ENCODE data around the gene C14orf180.
"Not testable (repeated sequence)": the region's sequence is repeated elsewhere in the genome, so short reads cannot be mapped to it uniquely, and the experiment has no call there.

The C14orf180 gene

GRCh38 chr14:104579939-104580338 is 375 bp downstream of the C14orf180 start:
- DNase-seq = not testable (repeated sequence)

DNA sequence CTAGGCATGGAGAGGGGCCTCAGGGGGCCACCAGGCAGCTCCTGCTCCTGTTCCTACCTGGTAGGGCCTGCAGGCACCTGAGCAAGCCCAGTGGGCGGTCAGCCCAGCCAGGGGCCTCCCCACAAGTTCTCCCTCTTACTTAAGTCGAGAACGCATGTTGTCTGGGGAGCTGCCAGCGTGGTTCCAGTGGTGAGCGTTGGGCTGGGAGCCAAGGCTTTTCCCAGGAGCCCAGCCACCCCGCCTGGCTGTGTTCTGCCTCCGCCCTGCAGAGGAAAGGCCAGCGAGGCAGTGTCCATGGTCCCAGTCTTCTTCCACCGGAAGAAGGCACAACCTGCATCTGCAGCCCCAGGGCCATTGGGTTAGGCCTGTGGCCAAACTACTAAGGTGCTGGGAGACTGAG is 1.4 kb downstream of the C14orf180 start:
- DNase-seq = no peak

DNA sequence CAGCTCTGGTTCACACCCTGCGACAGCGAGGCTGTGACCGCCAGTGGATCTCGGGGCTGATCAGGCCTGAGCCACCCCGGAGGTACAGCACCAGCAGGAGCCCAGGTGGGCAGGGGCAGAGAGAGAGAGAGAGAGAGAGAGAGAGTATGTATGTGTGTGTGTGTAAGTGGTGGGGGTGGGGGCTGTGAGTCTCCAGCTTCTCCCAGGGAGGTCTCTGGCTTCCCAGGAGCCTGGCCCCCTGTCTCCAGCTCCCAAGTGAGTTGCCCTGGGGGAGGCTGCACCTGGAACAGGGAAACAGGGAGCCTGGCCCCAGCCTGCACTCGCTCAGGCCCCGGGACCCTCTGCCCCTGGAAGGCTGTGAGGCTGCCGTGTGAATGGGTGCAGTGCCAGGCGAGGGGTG is 2.0 kb downstream of the C14orf180 start:
- DNase-seq = no peak

DNA sequence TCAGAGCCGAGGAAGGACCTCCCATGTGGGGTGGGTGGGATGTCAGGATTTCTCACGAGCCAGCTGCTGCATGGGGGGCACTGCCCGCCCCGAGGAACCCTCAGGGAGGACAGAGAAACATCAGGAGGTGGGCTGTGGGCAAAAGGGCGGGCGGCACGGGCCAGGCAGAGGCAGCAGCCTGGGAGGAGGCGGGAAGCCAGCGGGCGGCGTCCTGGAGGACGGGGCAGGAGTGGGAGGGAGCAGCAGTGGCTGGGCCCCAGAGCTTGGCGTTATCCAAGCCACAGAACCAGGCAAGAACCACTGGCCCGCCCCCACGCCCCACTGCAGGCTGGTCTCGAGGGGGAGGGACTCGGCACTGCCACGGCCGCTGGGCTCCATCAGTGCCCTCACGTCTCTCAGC is 2.4 kb downstream of the C14orf180 start:
- no peak for DNase-seq

DNA sequence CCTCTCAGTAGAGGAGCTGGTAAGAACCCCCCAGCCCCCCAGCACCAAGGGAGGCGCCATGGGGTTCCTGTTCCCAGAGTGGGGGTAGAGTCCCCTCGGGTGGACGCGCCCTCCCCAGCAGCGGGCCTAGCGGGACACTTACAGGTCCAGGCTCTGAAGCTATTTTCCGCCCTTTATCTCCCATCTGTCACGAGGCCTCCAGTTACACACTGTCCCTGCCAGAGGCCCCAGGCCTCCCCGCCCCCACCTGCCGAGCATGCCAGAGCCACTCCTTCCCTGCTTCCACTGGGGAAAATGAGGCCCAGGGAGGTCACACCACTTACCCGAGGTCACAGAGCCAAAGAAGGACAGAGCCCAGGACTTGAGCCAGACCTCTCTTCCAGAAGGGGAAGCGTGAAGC is 3.1 kb downstream of the C14orf180 start:
- DNase-seq = no peak

GRCh38 chr14:104583424-104584306 is 4.1 kb downstream of the C14orf180 start:
- no peak for DNase-seq

DNA sequence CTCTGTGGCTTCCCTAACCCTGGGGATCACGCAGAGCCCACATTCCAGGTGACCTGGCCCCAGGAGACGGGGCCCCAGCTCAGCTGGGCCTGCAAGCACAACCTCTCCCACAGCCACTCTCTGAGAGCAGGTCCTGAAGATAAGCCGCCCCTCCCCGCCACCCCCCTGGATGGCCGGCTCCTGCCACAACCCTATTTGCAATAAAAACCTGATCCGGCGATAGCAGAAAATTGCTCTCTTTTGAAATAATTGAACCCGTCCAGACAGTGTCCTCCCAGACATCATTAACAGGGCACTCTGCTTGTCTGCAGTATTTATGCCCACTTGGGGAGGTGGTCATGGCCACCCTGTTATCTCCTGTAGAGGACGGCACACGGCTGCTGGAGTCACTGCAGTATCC is 5.0 kb downstream of the C14orf180 start:
- no peak for DNase-seq

DNA sequence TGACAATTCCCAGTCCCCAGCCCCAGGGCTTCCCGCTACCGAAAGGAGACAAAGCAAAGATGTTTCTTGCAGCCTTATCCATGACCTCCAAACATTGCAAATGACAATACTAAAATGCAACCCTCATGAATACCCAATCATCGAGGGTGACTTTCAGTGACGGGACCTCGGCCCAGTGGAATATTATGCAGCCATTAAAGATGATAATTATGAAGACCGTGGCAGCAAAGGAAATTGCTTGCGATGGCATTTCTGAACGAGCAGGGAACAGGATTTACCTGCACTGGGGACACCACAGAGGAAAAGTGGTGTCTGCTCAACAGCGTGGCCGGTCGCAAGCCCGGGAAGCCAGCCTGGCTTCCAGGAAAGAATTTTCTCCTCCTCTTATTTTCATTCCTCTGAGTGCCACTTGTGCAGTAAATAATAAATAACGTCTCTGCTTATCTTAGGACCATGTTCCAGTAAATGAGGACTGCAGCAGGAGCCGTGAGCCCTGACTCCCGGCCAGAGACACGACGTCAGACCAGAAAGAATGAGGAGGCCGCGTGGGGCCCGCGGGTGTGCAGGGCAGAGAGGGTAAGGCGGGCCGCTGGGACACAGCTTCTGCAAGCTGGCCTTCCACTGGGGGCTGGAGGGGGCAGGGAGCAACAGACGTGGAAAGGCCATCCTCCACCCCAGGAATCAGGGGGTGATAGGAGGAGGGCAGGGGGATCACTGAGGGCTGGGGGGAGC is 6.6 kb downstream of the C14orf180 start:
- DNase-seq = no peak

DNA sequence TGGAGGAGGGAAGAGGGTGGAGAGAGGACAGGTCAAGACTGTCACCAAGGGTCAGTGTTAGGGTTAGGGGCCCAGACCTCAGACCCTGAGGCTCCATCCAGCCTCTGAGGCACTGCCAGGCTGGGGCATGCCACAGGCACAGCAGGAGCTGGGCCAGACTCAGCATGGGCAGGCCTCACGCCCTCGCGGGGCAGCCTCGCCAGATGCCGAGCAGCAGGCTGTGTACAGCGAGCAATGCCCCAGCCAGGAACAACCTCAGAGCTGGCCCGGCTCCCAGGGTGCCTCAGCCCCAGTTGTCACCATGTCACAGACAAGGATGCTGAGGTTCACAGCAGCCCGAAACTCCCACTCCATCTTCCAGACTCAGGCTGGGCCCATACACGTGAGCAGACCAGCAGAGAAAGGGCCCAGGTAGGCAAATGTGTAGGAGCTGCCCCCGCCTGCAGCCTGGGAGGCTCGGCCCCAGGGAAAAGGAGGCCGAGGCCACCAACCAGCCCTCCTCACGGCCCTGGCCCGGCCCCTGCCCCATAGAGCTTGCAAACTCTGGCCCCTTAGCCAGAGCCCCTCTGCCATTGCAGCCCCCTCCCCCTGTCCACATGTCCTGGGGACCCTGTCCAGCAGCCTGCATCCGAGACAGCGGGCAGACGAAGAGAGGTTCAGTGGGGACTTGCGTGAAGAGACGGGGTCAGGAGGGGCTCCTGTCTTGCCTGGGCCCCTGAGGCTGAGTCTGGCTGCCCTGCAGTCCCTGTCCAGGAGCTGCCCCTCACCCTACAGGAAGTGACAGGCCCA is 7.5 kb downstream of the C14orf180 start:
- no peak for DNase-seq

DNA sequence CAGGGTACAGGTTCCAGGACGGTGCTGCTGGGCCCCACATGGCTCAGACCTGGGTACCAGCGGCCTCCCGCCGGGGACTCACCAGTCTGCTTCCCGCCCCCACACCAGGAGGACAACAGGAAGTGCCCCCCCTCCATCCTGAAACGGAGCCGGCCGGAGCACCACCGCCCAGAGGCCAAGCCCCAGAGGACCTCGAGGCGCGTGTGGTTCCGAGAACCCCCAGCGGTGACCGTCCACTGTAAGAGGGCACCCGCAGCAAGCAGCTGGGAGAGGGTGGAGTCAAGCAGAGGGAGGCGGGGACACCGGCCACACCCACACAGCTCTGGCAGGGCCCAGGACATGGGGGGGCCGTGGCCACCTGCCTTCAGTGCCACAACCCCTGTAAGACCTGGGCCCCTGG is 8.1 kb downstream of the C14orf180 start:
- no peak for DNase-seq

GRCh38 chr14:104588066-104588857 is 8.7 kb downstream of the C14orf180 start:
- no peak for DNase-seq

- DNase-seq = no peak
Observed at GRCh38 chr14:104589338-104590195, 10.0 kb downstream of the C14orf180 start.

GRCh38 chr14:104590240-104590965 is 10.8 kb downstream of the C14orf180 start:
- no peak for DNase-seq

DNA sequence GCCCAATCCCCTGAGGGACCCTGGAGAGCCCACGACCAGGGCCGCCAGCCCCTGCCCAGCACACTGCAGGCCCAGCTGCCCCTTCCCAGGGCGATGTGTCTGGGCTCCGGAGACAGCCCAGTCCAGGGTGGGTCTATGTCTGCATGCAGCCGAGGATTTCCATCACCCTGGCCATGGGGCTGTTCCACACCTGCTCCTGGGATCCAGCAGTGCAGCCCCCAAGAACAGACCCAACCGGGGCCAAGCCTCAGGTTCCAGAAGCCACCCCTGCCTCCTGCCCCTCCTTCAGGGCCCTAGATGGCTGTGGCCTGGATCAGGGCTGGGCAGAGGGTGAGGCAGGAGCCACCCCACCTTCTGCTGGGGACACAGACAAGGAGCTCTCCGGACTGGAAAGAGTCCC is 11.5 kb downstream of the C14orf180 start:
- DNase-seq = no peak

GRCh38 chr14:104591506-104592291 is 12.1 kb downstream of the C14orf180 start:
- DNase-seq = no peak

- DNase-seq = no peak
Observed at GRCh38 chr14:104592292-104592672, 12.7 kb downstream of the C14orf180 start.

GRCh38 chr14:104592785-104593184 is 13.2 kb downstream of the C14orf180 start:
- DNase-seq = no peak

DNA sequence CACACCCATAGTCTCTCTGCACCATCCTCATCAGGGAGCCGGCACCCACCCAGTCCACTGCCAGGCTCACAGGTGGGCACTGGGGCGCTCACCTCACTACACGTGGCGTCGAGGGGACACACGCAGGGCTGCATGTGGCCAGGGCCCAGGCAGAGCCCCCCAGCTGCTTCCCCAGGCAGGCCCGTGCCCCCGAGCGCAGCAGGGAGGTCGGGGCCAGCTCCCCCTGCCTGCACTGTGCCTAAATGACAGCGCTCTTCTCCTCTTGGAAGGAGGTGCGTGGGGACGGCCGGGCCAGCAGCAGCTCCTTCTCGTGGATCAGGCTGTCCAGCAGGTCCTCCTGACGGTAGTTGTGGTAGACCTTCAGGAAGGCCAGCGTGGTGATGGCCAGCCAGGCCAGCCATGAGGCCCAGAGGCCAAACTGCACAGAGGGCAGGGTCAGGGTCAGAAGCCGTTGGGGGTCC is 13.7 kb downstream of the C14orf180 start:
- DNase-seq = no peak

DNA sequence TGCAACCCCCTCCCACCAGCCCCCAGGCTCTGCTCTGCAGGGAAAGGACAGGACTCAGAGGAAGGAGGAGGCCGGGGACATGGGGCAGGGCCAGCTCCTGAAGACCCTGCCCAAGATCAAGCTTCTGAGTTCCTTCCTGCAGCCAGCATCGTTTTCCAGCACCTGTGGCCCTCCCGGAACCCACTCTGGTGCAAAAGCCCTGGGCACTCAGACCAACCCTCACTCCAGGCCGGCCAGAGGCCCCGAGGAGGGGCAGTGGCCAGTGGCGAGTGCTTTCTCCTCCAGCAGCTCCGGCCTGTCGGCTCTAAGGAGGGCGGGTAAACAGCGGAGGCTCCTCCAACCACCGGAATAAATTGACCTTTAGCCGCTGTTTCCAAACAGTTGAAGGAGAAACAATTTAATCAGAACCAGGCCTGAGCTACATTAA is 14.2 kb downstream of the C14orf180 start:
- no peak for DNase-seq

All from activated CD4-positive, alpha-beta T cell treated with anti-CD3 and anti-CD28 coated beads, Interleukin-2, amount 50 U/mL, for 4 hours (primary cell).